Body of pancreas (tissue), 4 donors: ENCODE measurements around the gene CASP7.

Experiments
- POLR2A ChIP-seq, 3 donors: fragments of 450-650 bp; IDR thresholded peaks; one replicate each; pipeline ENCODE4 v1.6.1; 2016; ENCODE audit warnings: antibody characterized with exemption in 3 of 3, mild to moderate bottlenecking in 2 of 3
- TF ChIP-seq, protein P1 (sequence below), 7 experiments: fragments of 450-650 bp in 4 of 7; fragments of 200-600 bp in 3 of 7; sonication (generic) in 3 of 7; IDR thresholded peaks; one replicate each; pipeline ENCODE4 v1.5.1; 2016 to 2019; ENCODE audit warnings: antibody characterized with exemption in 7 of 7

- TF ChIP-seq, protein P1, sequence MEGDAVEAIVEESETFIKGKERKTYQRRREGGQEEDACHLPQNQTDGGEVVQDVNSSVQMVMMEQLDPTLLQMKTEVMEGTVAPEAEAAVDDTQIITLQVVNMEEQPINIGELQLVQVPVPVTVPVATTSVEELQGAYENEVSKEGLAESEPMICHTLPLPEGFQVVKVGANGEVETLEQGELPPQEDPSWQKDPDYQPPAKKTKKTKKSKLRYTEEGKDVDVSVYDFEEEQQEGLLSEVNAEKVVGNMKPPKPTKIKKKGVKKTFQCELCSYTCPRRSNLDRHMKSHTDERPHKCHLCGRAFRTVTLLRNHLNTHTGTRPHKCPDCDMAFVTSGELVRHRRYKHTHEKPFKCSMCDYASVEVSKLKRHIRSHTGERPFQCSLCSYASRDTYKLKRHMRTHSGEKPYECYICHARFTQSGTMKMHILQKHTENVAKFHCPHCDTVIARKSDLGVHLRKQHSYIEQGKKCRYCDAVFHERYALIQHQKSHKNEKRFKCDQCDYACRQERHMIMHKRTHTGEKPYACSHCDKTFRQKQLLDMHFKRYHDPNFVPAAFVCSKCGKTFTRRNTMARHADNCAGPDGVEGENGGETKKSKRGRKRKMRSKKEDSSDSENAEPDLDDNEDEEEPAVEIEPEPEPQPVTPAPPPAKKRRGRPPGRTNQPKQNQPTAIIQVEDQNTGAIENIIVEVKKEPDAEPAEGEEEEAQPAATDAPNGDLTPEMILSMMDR (IDR thresholded peaks at IDR 0.05): no peak
- TF ChIP-seq POLR2A (IDR thresholded peaks at IDR 0.05): no peak
Measured at GRCh38 chr10:113665352-113665751, 14.4 kb upstream of the CASP7 start.
